DMS 273 (cell line): ENCODE results near the gene SRMS.

Experiments
- DNase-seq: peaks from one replicate; lab custom pipeline; 2025; ENCODE audit not compliant: unreplicated experiment; lab: John Stamatoyannopoulos, UW

Gene SRMS

DNA sequence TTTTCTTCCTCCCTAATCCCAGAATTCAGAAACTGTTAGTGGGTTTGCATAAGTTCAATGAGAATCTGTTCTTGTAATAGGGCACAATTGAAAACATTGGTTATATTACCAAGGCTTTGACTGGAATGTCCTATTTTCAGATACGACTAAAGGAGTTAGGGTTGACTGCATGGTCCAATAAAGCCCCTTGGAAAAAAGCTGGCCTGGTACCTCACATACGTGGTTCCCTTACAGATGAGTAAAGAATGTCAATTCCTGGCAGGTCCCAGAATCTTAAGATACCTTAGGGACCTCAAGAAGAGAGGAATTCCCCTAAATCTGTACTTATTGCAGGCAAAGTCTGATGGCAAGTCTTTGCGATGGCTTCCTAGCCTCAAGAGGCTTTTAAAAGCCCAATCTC is 22.4 kb downstream of the SRMS start:
- DNase-seq, result no peak

GRCh38 chr20:63522981-63523611 is 24.5 kb downstream of the SRMS start:
- DNase-seq, result no peak

DNA sequence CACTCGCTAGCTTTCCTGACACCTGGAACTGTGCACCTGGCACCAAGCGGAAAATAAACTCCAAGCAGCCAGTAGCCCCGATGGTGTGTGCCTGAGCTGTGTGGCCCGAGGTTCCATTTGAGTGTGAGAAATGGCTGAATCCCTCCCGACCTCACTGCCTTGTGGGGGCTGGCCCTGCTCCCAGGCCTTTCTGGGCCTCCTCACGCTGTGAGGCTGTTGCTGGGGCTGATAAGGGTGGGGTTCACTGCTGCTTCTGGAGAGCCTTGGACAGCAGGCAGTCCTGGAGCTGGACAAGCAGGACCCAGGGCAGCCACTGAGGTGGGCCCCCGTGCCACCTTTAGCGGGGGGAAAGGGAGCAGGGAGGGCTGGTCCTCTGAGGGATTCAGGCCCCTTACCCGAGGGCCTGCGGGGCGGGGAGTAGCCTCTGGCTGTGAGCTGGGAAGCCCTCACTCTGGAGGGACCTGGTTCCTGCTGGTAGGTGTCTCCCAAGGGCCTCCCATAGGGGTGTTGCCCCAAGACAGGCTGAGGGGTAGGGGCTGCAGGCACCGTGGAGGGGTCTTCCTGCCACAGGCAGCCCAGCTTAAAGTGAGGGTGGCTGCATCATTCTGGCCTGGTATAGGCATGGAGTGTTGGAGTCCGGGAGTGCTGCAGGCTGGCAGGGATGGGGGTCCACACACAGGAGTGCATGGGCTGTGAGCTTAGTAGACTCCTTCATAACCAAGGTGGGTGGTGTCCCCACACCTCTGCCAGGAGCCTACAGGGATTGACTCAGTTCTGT is 25.3 kb downstream of the SRMS start:
- DNase-seq, result no peak

- DNase-seq, result no peak
These were observed 25.9 kb downstream of the SRMS start for GRCh38 chr20:63521602-63522001.

- DNase-seq, result peak; percentile 86
These were observed 26.5 kb downstream of the SRMS start for GRCh38 chr20:63520934-63521601.

- DNase-seq, result peak; percentile 92
These were observed 27.0 kb downstream of the SRMS start, which contains the start of gene PPDPF for GRCh38 chr20:63520504-63520933. Gene PPDPF, plus strand, starts transcription at chr20:63520765. Its CDS starts 544 bp downstream, at chr20:63521309.

GRCh38 chr20:63519668-63520503 is 27.7 kb downstream of the SRMS start:
- DNase-seq, result peak; percentile 82

- no peak for DNase-seq
These were observed 28.4 kb downstream of the SRMS start for GRCh38 chr20:63518946-63519667.

DNA sequence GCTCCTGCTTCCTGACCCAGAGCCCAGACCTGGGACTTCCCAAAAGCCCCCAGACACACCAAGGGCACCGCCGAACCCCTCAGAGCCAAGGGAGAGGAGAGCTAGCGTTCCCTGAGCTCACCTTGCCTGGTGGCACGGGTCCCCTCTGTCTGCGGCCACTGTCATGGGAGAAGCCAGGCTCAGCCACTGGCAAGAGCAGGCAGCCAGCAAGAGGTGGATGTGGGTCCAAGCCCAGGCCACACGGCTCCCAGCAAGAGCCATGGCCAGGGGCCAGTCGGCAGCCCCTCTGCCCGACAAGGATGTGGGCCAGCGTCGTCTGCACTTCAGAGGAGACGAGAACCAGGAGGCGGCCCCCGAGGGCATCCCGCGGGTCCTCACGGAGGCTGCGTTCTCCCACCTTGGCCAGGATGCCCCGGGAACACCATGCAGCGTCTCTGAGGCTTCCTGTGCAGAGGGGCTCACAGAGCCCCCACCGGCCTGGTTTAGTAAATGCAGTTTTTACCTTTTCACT is 29.1 kb downstream of the SRMS start:
- no peak for DNase-seq

DNA sequence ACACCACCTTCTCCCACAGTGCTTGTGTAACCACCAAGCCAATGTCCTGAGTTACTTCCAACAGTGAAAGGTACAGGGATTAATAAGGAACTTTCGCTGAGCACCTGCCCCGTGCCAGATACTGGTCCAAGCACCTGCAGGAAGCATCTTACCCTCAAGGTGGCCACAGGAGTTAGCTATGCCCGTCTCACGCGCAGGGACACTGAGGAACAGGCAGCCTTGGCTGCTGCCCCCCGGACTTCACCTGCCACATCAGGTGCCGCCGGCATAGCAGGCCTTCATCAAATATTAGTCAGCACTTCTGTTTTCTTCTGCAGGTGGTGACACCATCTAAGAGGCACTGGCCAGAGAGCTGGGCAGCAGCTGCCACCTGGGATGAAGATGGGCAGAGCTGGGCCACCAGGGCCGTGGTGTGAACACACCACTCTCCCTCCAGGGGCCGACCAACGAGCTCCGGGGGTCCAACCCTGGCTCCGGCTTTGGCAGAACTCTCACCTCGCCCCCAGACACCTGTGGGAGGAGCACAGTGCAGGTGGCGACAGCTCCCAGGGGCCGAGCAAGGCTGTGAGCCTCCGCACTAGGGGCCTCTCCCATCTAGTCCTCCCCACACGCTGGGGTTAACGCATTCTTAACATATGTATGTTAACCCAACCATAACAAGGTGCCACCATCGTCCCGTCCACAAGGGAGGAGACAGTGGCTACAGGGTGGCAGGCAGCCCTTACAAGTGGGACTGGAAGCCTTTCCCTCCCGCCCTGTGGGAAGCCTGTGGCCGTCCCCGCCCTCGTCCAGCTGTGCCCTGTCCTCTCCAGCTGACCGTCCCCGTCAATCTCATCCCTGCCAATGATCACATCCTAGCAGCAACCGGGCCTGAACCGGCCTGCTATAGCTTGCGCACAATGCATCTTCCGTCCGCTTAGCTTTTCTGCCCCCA is 29.9 kb downstream of the SRMS start:
- DNase-seq, result no peak

GRCh38 chr20:63514520-63514919 is 33.0 kb downstream of the SRMS start:
- peak; percentile 45 for DNase-seq

- DNase-seq, result no peak
These were observed 34.3 kb downstream of the SRMS start for GRCh38 chr20:63513207-63513606.

DNA sequence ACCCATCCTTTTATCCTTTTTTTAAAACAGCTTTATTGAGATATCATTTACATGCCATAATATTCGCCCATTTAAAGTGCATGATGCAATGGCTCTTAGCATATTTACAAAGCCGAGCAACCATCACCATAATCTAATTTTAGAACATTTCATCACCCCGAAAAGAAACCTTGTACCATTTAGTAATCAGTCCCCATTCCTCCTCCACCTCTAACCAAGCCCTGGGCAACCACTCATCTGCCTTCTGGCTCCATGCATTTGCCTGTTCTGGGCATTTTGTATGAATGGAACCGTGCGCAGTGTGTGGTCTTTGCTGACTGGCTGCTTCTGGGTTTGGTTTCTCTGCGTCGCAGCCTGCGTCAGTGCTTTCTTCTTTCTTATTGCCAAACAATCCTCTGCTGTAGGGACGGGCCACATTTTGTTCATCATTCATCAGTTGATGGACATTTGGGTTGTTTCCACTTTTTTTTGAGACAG is 38.4 kb downstream of the SRMS start:
- no peak for DNase-seq

GRCh38 chr20:63508072-63508768 is 39.3 kb downstream of the SRMS start:
- DNase-seq, result no peak

DNA sequence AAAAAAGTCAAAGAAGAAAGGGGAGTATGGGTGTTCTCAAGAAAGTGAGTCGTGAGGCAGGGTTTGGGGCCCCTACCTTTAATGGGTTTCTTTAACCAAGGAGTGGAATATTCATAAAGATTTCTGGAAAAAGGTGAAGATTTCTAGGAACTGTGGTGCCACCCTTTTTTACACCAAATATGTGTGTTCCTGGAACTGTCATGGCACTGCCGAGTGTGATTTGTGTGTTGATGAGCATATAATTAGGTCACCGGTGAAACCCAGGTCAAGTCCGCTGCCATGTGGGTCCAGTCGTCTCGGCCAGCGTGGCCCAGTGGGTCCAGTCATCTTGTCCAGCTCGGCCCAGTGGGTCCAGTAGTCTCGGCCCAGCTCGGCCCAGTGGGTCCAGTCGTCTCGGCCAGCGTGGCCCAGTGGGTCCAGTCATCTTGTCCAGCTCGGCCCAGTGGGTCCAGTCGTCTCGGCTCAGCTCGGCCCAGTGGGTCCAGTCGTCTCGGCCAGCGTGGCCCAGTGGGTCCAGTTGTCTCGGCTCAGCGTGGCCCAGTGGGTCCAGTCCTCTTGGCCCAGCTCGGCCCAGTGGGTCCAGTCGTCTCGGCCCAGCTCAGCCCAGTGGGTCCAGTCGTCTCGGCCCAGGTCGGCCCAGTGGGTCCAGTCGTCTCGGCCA is 40.3 kb downstream of the SRMS start:
- no peak for DNase-seq

DNA sequence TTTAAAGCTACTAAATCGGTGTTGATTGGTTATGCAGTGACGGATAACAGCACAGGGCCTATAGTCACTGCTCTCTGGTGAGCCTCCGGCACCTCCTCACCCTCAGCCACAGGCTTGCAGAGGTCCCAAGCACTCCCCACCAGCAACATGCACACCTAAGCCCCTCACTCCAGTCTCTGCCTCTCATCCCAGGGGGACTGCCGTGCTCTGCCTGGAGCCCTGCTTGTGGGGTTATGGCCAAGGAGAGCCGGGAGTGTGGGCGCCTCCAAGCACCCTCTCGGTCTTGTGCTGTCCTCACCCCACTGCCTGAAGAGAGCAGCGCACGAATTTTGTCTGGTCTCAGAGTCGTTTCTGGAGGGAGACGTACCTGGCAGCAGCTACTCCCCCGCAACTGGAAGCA is 41.8 kb downstream of the SRMS start:
- DNase-seq, result no peak

DNA sequence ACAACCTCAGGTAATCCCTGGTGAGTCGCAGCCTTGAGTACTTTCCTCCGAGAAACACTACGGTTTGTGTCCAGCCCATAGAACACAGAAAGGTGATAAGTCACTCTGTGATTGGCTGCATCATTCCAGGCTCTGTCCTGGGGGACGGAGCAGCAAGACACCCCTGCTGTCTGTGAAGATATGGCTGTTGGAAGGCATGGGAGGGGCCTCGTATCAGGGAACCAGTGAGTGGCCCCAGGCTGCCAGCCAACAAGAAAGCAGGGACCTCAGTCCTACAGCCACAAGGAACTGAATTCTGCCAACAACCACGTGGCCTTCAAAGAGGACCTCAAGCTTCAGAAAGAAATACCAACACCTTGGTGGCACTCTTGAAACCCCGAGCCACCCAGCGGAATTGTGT is 42.3 kb downstream of the SRMS start:
- DNase-seq, result no peak

- no peak for DNase-seq
These were observed 42.9 kb downstream of the SRMS start for GRCh38 chr20:63504642-63505041.
